BLaER1 (cell line): ENCODE measurements around the gene TGM3.
A peak's percentile ranks its signal among the peaks of the same experiment; 100 is the strongest.

Experiments
- H3K27ac ChIP-seq: shearing (Covaris generic); formaldehyde crosslinking; 2 replicates; pipeline ENCODE4 v1.8.1; 2022
- H3K27me3 ChIP-seq: shearing (Covaris generic); formaldehyde crosslinking; 2 replicates; pipeline ENCODE4 v1.8.1; 2022
- H3K36me3 ChIP-seq: shearing (Covaris generic); formaldehyde crosslinking; 2 replicates; pipeline ENCODE4 v1.8.1; 2022
- H3K4me1 ChIP-seq: shearing (Covaris generic); formaldehyde crosslinking; 2 replicates; pipeline ENCODE4 v1.8.1; 2022
- H3K4me2 ChIP-seq: shearing (Covaris generic); formaldehyde crosslinking; 2 replicates; pipeline ENCODE4 v1.8.1; 2022
- H3K4me3 ChIP-seq: shearing (Covaris generic); formaldehyde crosslinking; 2 replicates; pipeline ENCODE4 v1.8.1; 2022
- H3K9ac ChIP-seq: shearing (Covaris generic); formaldehyde crosslinking; 2 replicates; pipeline ENCODE4 v1.8.1; 2022
- H3K9me3 ChIP-seq: shearing (Covaris generic); formaldehyde crosslinking; 2 replicates; pipeline ENCODE4 v1.8.1; 2022
- H4K20me1 ChIP-seq: shearing (Covaris generic); formaldehyde crosslinking; 2 replicates; pipeline ENCODE4 v1.8.1; 2022
- Cebpa-rat ChIP-seq: shearing (Covaris generic); IDR thresholded peaks from 2 replicates; pipeline ENCODE4 v1.8.1; 2022

Gene TGM3

DNA sequence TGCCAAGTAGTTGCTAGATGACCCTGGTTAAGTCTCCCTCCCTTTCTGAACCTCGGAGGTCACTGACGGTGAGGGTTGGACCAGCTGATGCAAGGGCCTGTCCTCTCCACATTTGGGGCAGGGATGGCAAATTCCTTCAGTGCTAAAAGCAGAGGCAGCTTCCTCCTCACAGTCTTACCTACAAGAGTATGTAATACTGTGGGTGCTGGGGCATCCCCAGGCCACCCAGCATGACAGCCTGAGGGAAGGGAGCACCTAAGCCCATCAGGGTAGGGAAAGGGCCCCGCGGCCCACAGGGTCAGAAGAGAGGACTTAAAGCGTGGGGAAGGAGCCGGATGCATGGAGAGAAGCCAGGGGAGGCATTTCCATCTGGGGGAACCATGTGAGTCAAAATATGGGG is 38.0 kb downstream of the TGM3 start:
- H3K9ac ChIP-seq: no peak overlapping the region
- no peak overlapping the region for H3K27ac ChIP-seq
- no peaks in the 10 kb centered on the region for H3K36me3 ChIP-seq
- H3K4me1 ChIP-seq: no peaks in the 10 kb centered on the region
- no peaks in the 10 kb centered on the region for H3K27me3 ChIP-seq
- H3K4me3 ChIP-seq: no peak overlapping the region
- no peak for TF ChIP-seq Cebpa-rat
- no peaks in the 10 kb centered on the region for H3K9me3 ChIP-seq
- H3K4me2 ChIP-seq: no peak overlapping the region
- no peaks in the 10 kb centered on the region for H4K20me1 ChIP-seq

GRCh38 chr20:2335096-2335870 is 39.5 kb downstream of the TGM3 start:
- Histone ChIP-seq H3K9ac (no peak overlapping the region), H4K20me1 (no peaks in the 10 kb centered on the region), H3K9me3 (no peaks in the 10 kb centered on the region), H3K36me3 (no peaks in the 10 kb centered on the region), H3K4me3 (no peak overlapping the region), H3K4me1 (peaks cover 3% of the 10 kb centered on the region), H3K27ac (no peak overlapping the region), H3K4me2 (no peak overlapping the region), H3K27me3 (no peaks in the 10 kb centered on the region)
- no peak for TF ChIP-seq Cebpa-rat

- Histone ChIP-seq H3K9me3 (no peaks in the 10 kb centered on the region), H3K36me3 (no peaks in the 10 kb centered on the region), H3K4me2 (no peak overlapping the region), H3K4me3 (no peak overlapping the region), H3K27me3 (no peaks in the 10 kb centered on the region), H3K4me1 (peaks cover 15% of the 10 kb centered on the region), H4K20me1 (no peaks in the 10 kb centered on the region), H3K9ac (no peak overlapping the region), H3K27ac (no peak overlapping the region)
- TF ChIP-seq Cebpa-rat: no peak
These were observed 40.7 kb downstream of the TGM3 start for GRCh38 chr20:2336471-2336870.

DNA sequence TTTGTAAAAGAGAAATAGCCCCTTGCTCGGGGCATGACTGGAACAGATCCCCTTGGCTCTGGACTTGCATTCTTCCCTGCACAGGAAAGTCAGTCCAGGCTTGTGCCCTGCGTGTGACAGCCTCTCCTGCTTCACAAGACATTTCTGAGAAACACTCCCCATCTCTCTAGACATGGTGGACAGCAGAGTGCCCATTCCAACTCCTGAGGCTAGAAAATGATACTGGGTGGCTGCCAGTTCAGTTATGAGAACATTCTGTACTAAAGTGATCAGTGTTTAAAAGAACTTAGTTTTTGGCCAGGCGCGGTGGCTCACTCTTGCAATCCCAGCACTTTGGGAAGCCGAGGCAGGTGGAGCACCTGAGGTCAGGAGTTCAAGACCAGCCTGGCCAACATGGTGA is 41.3 kb downstream of the TGM3 start:
- Histone ChIP-seq H3K36me3 (no peaks in the 10 kb centered on the region), H3K27ac (no peak overlapping the region), H3K27me3 (no peaks in the 10 kb centered on the region), H4K20me1 (no peaks in the 10 kb centered on the region), H3K4me3 (no peak overlapping the region), H3K9ac (no peak overlapping the region), H3K4me1 (peaks cover 22% of the 10 kb centered on the region), H3K9me3 (no peaks in the 10 kb centered on the region), H3K4me2 (no peak overlapping the region)
- no peak for TF ChIP-seq Cebpa-rat

DNA sequence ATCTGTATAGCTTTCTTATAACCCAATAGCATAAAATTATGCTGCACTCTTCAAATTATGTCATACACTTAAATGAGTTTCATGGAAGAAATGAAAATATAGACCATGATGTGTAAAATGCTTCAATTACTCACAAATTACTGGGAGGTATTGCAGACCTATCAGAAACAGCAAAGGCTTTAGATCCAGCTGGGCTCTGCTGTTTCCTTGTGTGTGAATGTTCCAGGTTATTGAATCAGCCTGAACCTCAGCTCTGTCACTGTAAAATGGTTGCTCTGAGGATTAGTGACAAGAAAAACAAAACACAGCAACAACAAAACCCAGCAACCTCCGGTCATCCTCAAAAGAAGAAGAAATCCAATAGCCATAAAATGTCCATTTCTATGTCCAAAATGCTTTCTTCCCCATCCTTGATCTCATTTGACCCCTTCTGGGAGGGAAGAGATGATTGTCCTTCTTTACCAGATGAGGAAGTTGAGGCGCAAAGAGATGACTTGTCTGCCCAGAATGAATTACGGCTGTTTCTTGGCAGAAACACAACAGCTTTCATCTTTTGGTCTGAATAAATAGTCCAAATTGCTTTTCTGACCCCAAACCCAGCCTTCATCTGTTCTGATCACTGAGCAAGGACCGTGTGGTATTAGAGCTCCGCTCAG is 42.7 kb downstream of the TGM3 start:
- Histone ChIP-seq H3K36me3 (no peaks in the 10 kb centered on the region), H3K27me3 (no peaks in the 10 kb centered on the region), H3K4me1 (peaks cover 28% of the 10 kb centered on the region), H4K20me1 (no peaks in the 10 kb centered on the region), H3K4me3 (no peak overlapping the region), H3K9ac (no peak overlapping the region), H3K27ac (no peak overlapping the region), H3K4me2 (no peak overlapping the region), H3K9me3 (no peaks in the 10 kb centered on the region)
- TF ChIP-seq Cebpa-rat: no peak

GRCh38 chr20:2340136-2340535 is 44.3 kb downstream of the TGM3 start:
- Histone ChIP-seq H3K27me3 (no peaks in the 10 kb centered on the region), H3K36me3 (no peaks in the 10 kb centered on the region), H3K4me2 (peak overlapping the region; percentile 67), H3K9ac (no peak overlapping the region), H3K4me3 (no peak overlapping the region), H3K9me3 (no peaks in the 10 kb centered on the region), H4K20me1 (no peaks in the 10 kb centered on the region), H3K27ac (no peak overlapping the region), H3K4me1 (peaks cover 28% of the 10 kb centered on the region)
- no peak for TF ChIP-seq Cebpa-rat

- Histone ChIP-seq H3K9me3 (no peaks in the 10 kb centered on the region), H3K4me1 (peaks cover 28% of the 10 kb centered on the region), H3K4me2 (peak overlapping the region; percentile 67), H3K9ac (peak overlapping the region; percentile 17; the same call in 1 of the 2 replicates), H3K4me3 (no peak overlapping the region), H3K27ac (peak overlapping the region; percentile 35; the same call in 1 of the 2 replicates), H3K36me3 (no peaks in the 10 kb centered on the region), H3K27me3 (no peaks in the 10 kb centered on the region), H4K20me1 (no peaks in the 10 kb centered on the region)
- TF ChIP-seq Cebpa-rat: no peak
These were observed 45.0 kb downstream of the TGM3 start for GRCh38 chr20:2340823-2341222.

DNA sequence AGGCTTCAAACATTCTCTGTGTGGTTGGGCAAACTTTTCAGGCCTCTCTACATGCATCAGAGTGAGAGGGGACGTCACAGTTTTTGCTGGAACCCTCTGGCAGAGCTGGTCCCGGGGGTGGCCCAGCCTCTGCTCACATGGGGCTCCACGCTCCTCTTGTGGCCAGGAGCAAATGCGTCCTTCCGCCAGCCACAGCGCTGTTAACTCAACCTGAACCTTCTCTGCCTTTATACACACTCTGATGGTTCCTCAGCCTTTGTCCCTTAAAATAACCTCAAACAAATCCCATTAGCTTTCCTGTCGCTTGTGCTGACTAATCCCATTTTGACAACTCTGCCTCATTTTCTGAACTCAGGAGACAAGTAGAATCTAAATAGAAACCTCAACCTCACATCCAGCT is 45.5 kb downstream of the TGM3 start:
- peak overlapping the region; percentile 35; the same call in 1 of the 2 replicates for H3K27ac ChIP-seq
- no peaks in the 10 kb centered on the region for H4K20me1 ChIP-seq
- no peaks in the 10 kb centered on the region for H3K9me3 ChIP-seq
- H3K9ac ChIP-seq: peak overlapping the region; percentile 17; the same call in 1 of the 2 replicates
- H3K4me3 ChIP-seq: no peak overlapping the region
- peak overlapping the region; percentile 67 for H3K4me2 ChIP-seq
- no peaks in the 10 kb centered on the region for H3K27me3 ChIP-seq
- no peaks in the 10 kb centered on the region for H3K36me3 ChIP-seq
- TF ChIP-seq Cebpa-rat: no peak
- peaks cover 28% of the 10 kb centered on the region for H3K4me1 ChIP-seq

DNA sequence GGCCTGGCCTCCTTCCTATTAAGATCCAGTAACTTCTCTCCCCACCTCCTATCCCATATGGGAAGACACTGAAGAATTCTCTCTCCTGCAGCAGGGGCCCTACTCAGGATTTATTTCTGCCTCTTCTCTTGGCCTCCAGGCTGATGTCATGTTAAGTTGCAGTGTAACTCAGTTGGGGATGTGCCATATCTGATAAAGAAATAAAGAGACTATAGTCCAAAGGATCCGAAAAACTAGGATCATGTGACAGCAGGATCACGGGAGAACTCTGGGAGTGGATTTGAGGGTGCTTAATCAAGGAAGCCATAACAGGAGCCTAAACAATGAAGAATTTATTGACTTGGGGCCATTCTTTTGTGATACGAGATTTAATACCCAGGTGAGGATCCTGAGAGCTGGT is 46.4 kb downstream of the TGM3 start:
- Histone ChIP-seq H3K4me1 (peaks cover 28% of the 10 kb centered on the region), H3K9me3 (no peaks in the 10 kb centered on the region), H3K4me3 (no peak overlapping the region), H4K20me1 (no peaks in the 10 kb centered on the region), H3K36me3 (no peaks in the 10 kb centered on the region), H3K9ac (no peak overlapping the region), H3K27ac (peak overlapping the region; percentile 35; the same call in 1 of the 2 replicates), H3K4me2 (peak overlapping the region; percentile 67), H3K27me3 (no peaks in the 10 kb centered on the region)
- no peak for TF ChIP-seq Cebpa-rat

- Histone ChIP-seq H3K4me3 (no peak overlapping the region), H3K36me3 (no peaks in the 10 kb centered on the region), H3K4me1 (peaks cover 20% of the 10 kb centered on the region), H3K27ac (no peak overlapping the region), H4K20me1 (no peaks in the 10 kb centered on the region), H3K9me3 (no peaks in the 10 kb centered on the region), H3K9ac (no peak overlapping the region), H3K4me2 (no peak overlapping the region), H3K27me3 (no peaks in the 10 kb centered on the region)
- no peak for TF ChIP-seq Cebpa-rat
These were observed 50.4 kb downstream of the TGM3 start for GRCh38 chr20:2346188-2346587.
